NCI-H748 (cell line): ENCODE measurements around the gene UNC79.

ENCODE experiments used
- DNase-seq: peaks from one replicate; lab custom pipeline; 2025; ENCODE audit not compliant: unreplicated experiment; lab: John Stamatoyannopoulos, UW

The UNC79 gene

GRCh38 chr14:93723001-93723400 is 292.3 kb downstream of the UNC79 start:
- no peak for DNase-seq

- no peak for DNase-seq
These were observed 294.4 kb downstream of the UNC79 start for GRCh38 chr14:93725002-93725582.

GRCh38 chr14:93725993-93726392 is 295.3 kb downstream of the UNC79 start:
- no peak for DNase-seq

- DNase-seq, result no peak
These were observed 296.5 kb downstream of the UNC79 start for GRCh38 chr14:93727039-93727740.

GRCh38 chr14:93727917-93728650 is 297.3 kb downstream of the UNC79 start:
- no peak for DNase-seq

- DNase-seq, result no peak
These were observed 297.9 kb downstream of the UNC79 start for GRCh38 chr14:93728651-93729016.

GRCh38 chr14:93729993-93730392 is 299.3 kb downstream of the UNC79 start:
- DNase-seq, result no peak

- peak; percentile 68 for DNase-seq
These were observed 301.0 kb downstream of the UNC79 start for GRCh38 chr14:93731753-93732152.

- DNase-seq, result no peak
These were observed 301.8 kb downstream of the UNC79 start for GRCh38 chr14:93732524-93732923.

- DNase-seq, result no peak
These were observed 302.5 kb downstream of the UNC79 start for GRCh38 chr14:93733231-93733630.

- DNase-seq, result no peak
These were observed 302.9 kb downstream of the UNC79 start for GRCh38 chr14:93733631-93734030.

- DNase-seq, result peak; percentile 29
These were observed 303.5 kb downstream of the UNC79 start for GRCh38 chr14:93734086-93734822.

GRCh38 chr14:93735206-93735605 is 304.5 kb downstream of the UNC79 start:
- DNase-seq, result no peak

GRCh38 chr14:93736378-93737014 is 305.8 kb downstream of the UNC79 start:
- no peak for DNase-seq

GRCh38 chr14:93737634-93738033 is 306.9 kb downstream of the UNC79 start:
- DNase-seq, result no peak

- DNase-seq, result no peak
These were observed 311.0 kb downstream of the UNC79 start for GRCh38 chr14:93741556-93742230.

- DNase-seq, result no peak
These were observed 312.0 kb downstream of the UNC79 start for GRCh38 chr14:93742761-93743160.

- no peak for DNase-seq
These were observed 312.7 kb downstream of the UNC79 start for GRCh38 chr14:93743270-93744060.

GRCh38 chr14:93744176-93744575 is 313.4 kb downstream of the UNC79 start:
- DNase-seq, result no peak

GRCh38 chr14:93744876-93745275 is 314.1 kb downstream of the UNC79 start:
- DNase-seq, result no peak
